DOHH2 (cell line): Measurements from ENCODE around the gene INPP4A.

Source experiments
- CTCF ChIP-seq: fragments of 200-600 bp; sonication (generic); IDR thresholded peaks from one replicate; pipeline ENCODE4 v1.5.1; 2014; ENCODE audit warnings: antibody characterized with exemption, mild to moderate bottlenecking, low read depth, low read length; ENCODE audit not compliant: poor library complexity, severe bottlenecking
- EZH2phosphoT487 ChIP-seq: fragments of 200-600 bp; sonication (generic); IDR thresholded peaks from 2 replicates; pipeline ENCODE4 v1.6.1; 2017; ENCODE audit warnings: borderline replicate concordance, mild to moderate bottlenecking, antibody characterized with exemption, low read length, moderate library complexity, mixed read lengths

GRCh38 chr2:98438190-98439133 lies 6.2 kb upstream of the INPP4A start:
- TF ChIP-seq CTCF = no peak
- no peak for TF ChIP-seq EZH2phosphoT487
